ENCODE measurements around the gene CD14. TPM values are rescaled to one million over a fixed set of nuclear protein-coding genes. Genes with fewer than 3 reads are reported as not detected.
A peak's percentile ranks its signal among the peaks of the same experiment; 100 is the strongest.
"Not testable (repeated sequence)": the region's sequence is repeated elsewhere in the genome, so short reads cannot be mapped to it uniquely, and the experiment has no call there.

Gene CD14
- total RNA-seq, 2 experiments from 2014 or later = 0.36 to 0.41 TPM

DNA sequence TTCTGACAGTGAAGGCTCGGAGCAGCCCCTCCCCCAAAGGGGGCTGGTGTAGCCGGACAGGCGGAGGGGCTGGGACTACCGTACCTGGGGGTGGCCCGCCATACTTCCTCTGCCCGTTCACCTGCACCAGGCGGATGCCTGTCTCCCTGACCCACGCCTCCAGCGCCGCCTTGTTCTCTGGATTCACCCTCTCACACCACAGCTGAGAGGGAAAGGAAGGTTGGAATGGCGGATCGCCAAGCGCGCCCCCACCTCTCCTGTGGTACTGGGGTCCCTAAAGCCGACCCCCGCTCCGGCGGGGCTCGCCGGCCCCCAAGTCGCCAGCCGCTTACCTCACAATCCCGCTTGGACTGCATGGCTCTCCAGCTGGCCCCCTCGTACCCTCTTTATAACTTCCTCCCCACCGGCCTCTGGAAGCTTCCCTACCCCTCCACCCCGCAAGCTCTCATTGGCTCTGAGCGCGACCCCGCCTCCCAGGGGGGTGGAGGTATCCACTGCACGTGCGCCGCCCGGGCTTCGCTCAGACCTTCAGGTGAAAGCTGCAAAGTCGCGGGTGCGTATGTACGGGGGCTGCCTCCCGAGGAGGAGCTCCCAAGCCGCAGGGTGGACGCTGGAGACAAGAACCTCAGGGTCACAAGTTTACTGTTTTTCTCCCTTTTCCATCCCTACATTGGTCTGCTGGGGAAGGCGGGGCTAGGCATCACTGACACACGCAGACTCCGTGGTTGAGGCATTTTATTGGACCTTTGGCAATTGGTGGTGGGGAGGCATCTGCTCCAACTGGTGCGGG, 40.4 kb upstream of the CD14 start, which contains the start of gene DND1:
TSS of gene DND1 (minus strand) at position 390 of the 790 bp plus-strand sequence. CDS start at position 356, 34 bp downstream.
- Mint-ChIP-seq H3K4me3 (no peak within 1 kb of the TSS), H3K9me3 (no peaks in the 10 kb centered on the region), H3K36me3 (ENCODE audit: low read depth) (peaks cover 59% of the 10 kb centered on the region), H3K4me1 (ENCODE audit: low read depth) (no peaks in the 10 kb centered on the region), H3K27me3 (no peaks in the 10 kb centered on the region), H3K27ac (peak within 1 kb of the TSS; percentile 37)
- TF ChIP-seq, protein P1, sequence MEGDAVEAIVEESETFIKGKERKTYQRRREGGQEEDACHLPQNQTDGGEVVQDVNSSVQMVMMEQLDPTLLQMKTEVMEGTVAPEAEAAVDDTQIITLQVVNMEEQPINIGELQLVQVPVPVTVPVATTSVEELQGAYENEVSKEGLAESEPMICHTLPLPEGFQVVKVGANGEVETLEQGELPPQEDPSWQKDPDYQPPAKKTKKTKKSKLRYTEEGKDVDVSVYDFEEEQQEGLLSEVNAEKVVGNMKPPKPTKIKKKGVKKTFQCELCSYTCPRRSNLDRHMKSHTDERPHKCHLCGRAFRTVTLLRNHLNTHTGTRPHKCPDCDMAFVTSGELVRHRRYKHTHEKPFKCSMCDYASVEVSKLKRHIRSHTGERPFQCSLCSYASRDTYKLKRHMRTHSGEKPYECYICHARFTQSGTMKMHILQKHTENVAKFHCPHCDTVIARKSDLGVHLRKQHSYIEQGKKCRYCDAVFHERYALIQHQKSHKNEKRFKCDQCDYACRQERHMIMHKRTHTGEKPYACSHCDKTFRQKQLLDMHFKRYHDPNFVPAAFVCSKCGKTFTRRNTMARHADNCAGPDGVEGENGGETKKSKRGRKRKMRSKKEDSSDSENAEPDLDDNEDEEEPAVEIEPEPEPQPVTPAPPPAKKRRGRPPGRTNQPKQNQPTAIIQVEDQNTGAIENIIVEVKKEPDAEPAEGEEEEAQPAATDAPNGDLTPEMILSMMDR (IDR thresholded peaks at IDR 0.05) = no peak
- intact Hi-C loops (cut with micrococcal nuclease) = no loop called here
- no peak for ATAC-seq
- POLR2A ChIA-PET = interaction anchor here (0.9 to 3.2 kb wide), 4 partner anchors 11 to 26 kb away, joined by 3 to 11 read pairs (median 6); partner anchors contain the start of genes HARS1, HARS2, IK and NDUFA2
- CTCF ChIA-PET = no interaction called here
- DNase-seq = no peak

DNA sequence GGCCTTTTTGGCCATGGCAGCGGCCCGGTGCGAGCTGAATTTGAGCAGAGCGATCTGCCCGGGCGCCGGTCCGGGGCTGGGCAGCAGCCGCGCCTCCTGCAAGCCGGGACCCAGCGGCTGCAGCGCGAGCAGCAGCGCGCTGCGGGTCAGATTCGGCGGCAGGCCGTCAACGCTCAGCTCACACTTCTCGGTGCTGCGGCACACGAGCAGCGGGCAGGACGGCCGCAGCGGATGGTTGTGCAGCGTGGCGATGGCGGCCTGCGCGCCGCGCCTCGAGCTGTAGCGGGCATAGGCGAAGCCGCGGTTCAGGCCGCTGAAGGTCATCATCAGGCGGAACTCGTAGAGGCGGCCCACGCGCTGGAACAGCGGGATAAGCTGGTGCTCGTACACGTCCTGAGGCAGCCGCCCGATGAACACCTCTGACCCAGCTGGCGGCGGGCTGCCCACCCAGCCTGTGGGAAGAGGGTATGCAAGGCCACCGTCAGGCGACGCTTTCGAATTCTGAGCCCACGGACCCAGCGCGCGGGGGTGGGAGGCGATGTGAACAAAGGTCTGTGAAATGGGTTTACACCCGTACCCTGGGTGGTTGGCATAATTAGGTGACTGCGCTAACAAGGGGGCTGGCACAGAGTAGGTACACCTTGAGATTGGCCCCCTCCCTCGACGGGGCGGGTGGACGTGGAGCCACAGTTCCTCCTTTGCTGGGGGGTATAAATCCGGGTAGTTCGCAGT, 39.6 kb upstream of the CD14 start:
- TF ChIP-seq, protein P1 (IDR thresholded peaks at IDR 0.05) = no peak
- DNase-seq = peak; percentile 33
- ChIA-PET CTCF (no interaction called here), POLR2A (interaction anchor here (0.9 to 3.2 kb wide), 2 partner anchors 12 to 25 kb away, joined by 3 to 11 read pairs; partner anchors contain the start of genes IK and NDUFA2)
- Mint-ChIP-seq H3K9me3 (no peaks in the 10 kb centered on the region), H3K4me1 (ENCODE audit: low read depth) (peaks cover 4% of the 10 kb centered on the region), H3K36me3 (ENCODE audit: low read depth) (peaks cover 60% of the 10 kb centered on the region), H3K27ac (no peak overlapping the region), H3K4me3 (no peak overlapping the region), H3K27me3 (no peaks in the 10 kb centered on the region)
- intact Hi-C loops (cut with micrococcal nuclease) = no loop called here
- ATAC-seq = no peak

- Mint-ChIP-seq H3K27me3 (no peaks in the 10 kb centered on the region), H3K27ac (no peak overlapping the region), H3K9me3 (no peaks in the 10 kb centered on the region), H3K36me3 (ENCODE audit: low read depth) (peaks cover 60% of the 10 kb centered on the region), H3K4me3 (no peak overlapping the region), H3K4me1 (ENCODE audit: low read depth) (peaks cover 14% of the 10 kb centered on the region)
- ChIA-PET CTCF (no interaction called here), POLR2A (interaction anchor here (0.6 to 1.0 kb wide), 2 partner anchors 7 to 19 kb away, joined by 3 read pairs; partner anchors contain the start of genes HARS1 and HARS2)
- DNase-seq (no peak), ATAC-seq (no peak)
- intact Hi-C loops (cut with micrococcal nuclease) = no loop called here
- TF ChIP-seq, protein P1 (IDR thresholded peaks at IDR 0.05) = no peak
Observed at GRCh38 chr5:140671472-140672125, 38.6 kb upstream of the CD14 start.

DNA sequence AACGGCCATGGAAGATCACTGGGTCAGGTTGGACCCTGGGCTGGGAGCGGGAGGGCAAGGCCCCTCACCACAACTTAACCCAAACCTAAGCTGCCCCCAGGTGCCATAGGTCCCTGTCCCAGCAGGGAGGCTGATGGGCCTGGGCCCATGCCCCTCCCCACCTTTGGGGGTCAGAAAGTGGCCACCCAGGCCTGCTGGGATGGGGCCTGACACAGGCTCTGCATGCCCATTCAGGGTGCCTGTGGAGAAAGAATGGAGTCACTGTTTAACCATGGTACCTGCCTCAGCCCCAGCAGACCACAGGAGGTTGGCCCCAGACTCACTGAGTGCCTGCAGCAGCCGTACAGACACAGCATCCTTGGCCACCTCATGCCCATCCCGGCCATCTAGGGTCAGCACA, 38.1 kb upstream of the CD14 start:
- H3K4me3 Mint-ChIP-seq; H3K27me3 Mint-ChIP-seq; H3K9me3 Mint-ChIP-seq; ATAC-seq; H3K27ac Mint-ChIP-seq; intact Hi-C loops (cut with micrococcal nuclease); CTCF ChIA-PET; DNase-seq: not testable (repeated sequence)
- POLR2A ChIA-PET = interaction anchor here (0.6 to 1.0 kb wide), 2 partner anchors 8 to 20 kb away, joined by 3 read pairs; partner anchors contain the start of genes HARS1 and HARS2
- H3K36me3 Mint-ChIP-seq (ENCODE audit: low read depth) = peaks cover 62% of the 10 kb centered on the region
- peaks cover 18% of the 10 kb centered on the region for H3K4me1 Mint-ChIP-seq (ENCODE audit: low read depth)
